Endodermal cell (in vitro differentiated cells): ENCODE results near the gene ZDHHC6. TPM values are rescaled to one million over a fixed set of nuclear protein-coding genes. Genes with fewer than 3 reads are reported as not detected.

ENCODE experiments used
- DNase-seq: peaks from one replicate; pipeline ENCODE4 v3.0.0-alpha.2; 2017
- H3K27ac ChIP-seq: 2 replicates; pipeline ENCODE4 v1.5.1; 2013; ENCODE audit warnings: mild to moderate bottlenecking, low read depth, low read length, moderate library complexity
- H3K27me3 ChIP-seq: 2 replicates; pipeline ENCODE4 v1.6.1; 2013; ENCODE audit warnings: mild to moderate bottlenecking, low read length, moderate library complexity; ENCODE audit not compliant: insufficient read depth, control insufficient read depth, poor library complexity, severe bottlenecking
- H3K36me3 ChIP-seq: 2 replicates; pipeline ENCODE4 v1.7.0; 2013; ENCODE audit warnings: mild to moderate bottlenecking, low read length, moderate library complexity; ENCODE audit not compliant: control insufficient read depth, insufficient read depth
- H3K4me1 ChIP-seq: one replicate; pipeline ENCODE4 v1.7.0; 2013; ENCODE audit warnings: low read length; ENCODE audit not compliant: control insufficient read depth, insufficient read depth
- H3K4me3 ChIP-seq: 2 replicates; pipeline ENCODE4 v1.5.1; 2013; ENCODE audit warnings: mild to moderate bottlenecking, low read length, moderate library complexity
- H3K9ac ChIP-seq: 2 replicates; pipeline ENCODE4 v1.6.1; 2013; ENCODE audit warnings: mild to moderate bottlenecking, low read length, moderate library complexity; ENCODE audit not compliant: poor library complexity, severe bottlenecking; ENCODE audit errors: extremely low read depth
- H3K9me3 ChIP-seq: 2 replicates; pipeline ENCODE4 v1.6.1; 2013; ENCODE audit warnings: mild to moderate bottlenecking, low read length, moderate library complexity; ENCODE audit not compliant: control insufficient read depth
- H3K27ac Mint-ChIP-seq: 2 replicates; pipeline ENCODE4 v1.8.0; 2020; ENCODE audit warnings: mixed read lengths
- H3K27me3 Mint-ChIP-seq: 2 replicates; pipeline ENCODE4 v1.8.0; 2021; ENCODE audit warnings: mild to moderate bottlenecking, mixed read lengths; ENCODE audit not compliant: insufficient read depth
- H3K36me3 Mint-ChIP-seq: 2 replicates; pipeline ENCODE4 v1.8.0; 2020; ENCODE audit warnings: low read depth, mixed read lengths
- H3K4me1 Mint-ChIP-seq: 2 replicates; pipeline ENCODE4 v1.8.0; 2020; ENCODE audit warnings: mixed read lengths
- H3K4me3 Mint-ChIP-seq: 2 replicates; pipeline ENCODE4 v1.8.0; 2020; ENCODE audit warnings: mild to moderate bottlenecking, moderate library complexity, mixed read lengths
- H3K9me3 Mint-ChIP-seq: 2 replicates; pipeline ENCODE4 v1.8.0; 2020; ENCODE audit warnings: mild to moderate bottlenecking, mixed read lengths
- CTCF ChIP-seq: fragments of 200-600 bp; sonication (generic); conservative IDR thresholded peaks from 2 replicates; pipeline ENCODE4 v1.5.0; 2021; ENCODE audit warnings: antibody characterized with exemption, mild to moderate bottlenecking
- WGBS, 2 experiments: methylation state at CpG; one replicate each; pipeline versions ENCODE4 v1.1.5 to v1.1.7; 2013; ENCODE audit warnings: missing lambda C conversion rate in 2 of 2, mixed read lengths in 1 of 2; ENCODE audit not compliant: insufficient coverage in 1 of 2, insufficient read length in 1 of 2; 5-methylcytosine and 5-hydroxymethylcytosine counted together
- total RNA-seq, 2 donors: library from RNA; stranded (reverse); fragmentation: NEBNext Ultra II Directional in 1 of 2; extraction: Animal tissue kit (Norgen Biotek cat#: 25700) in 1 of 2; gene quantifications; 2 replicates in 1 of 2; 3 replicates in 1 of 2; pipeline ENCODE4 v1.2.1, GENCODE V29; 2021

The ZDHHC6 gene
- total RNA-seq, 2 donors from 2014 or later: 30.4 to 35.7 TPM

- TF ChIP-seq CTCF: no peak
- Histone ChIP-seq H3K9me3 (no peaks in the 10 kb centered on the region), H3K9ac (no peak overlapping the region), H3K4me3 (no peak overlapping the region), H3K27ac (no peak overlapping the region), H3K4me1 (no peaks in the 10 kb centered on the region), H3K36me3 (no peaks in the 10 kb centered on the region), H3K27me3 (no peaks in the 10 kb centered on the region)
- DNase-seq: no peak
- no peak overlapping the region for H3K4me3 Mint-ChIP-seq
- WGBS, 2 experiments: 87 to 98% methylated on average over 4 to 9 of the region's 9 CpGs
- H3K27ac Mint-ChIP-seq: no peak overlapping the region
- no peaks in the 10 kb centered on the region for H3K36me3 Mint-ChIP-seq
- H3K9me3 Mint-ChIP-seq: no peaks in the 10 kb centered on the region
- H3K27me3 Mint-ChIP-seq: no peaks in the 10 kb centered on the region
- no peaks in the 10 kb centered on the region for H3K4me1 Mint-ChIP-seq
These were observed 64.0 kb downstream of the ZDHHC6 start for GRCh38 chr10:112382515-112383235.

Other genes starting within 250 kb of the ZDHHC6 start
- not detected for gene TECTB, start 163.5 kb downstream of the ZDHHC6 start, total RNA-seq
- gene ACSL5, start 72.8 kb downstream of the ZDHHC6 start, total RNA-seq: not detected
- gene VTI1A, start 301 bp upstream of the ZDHHC6 start, total RNA-seq: 10 to 100 TPM; 27.0 to 29.9 TPM